ENCODE measurements around the gene GJC2.

DNA sequence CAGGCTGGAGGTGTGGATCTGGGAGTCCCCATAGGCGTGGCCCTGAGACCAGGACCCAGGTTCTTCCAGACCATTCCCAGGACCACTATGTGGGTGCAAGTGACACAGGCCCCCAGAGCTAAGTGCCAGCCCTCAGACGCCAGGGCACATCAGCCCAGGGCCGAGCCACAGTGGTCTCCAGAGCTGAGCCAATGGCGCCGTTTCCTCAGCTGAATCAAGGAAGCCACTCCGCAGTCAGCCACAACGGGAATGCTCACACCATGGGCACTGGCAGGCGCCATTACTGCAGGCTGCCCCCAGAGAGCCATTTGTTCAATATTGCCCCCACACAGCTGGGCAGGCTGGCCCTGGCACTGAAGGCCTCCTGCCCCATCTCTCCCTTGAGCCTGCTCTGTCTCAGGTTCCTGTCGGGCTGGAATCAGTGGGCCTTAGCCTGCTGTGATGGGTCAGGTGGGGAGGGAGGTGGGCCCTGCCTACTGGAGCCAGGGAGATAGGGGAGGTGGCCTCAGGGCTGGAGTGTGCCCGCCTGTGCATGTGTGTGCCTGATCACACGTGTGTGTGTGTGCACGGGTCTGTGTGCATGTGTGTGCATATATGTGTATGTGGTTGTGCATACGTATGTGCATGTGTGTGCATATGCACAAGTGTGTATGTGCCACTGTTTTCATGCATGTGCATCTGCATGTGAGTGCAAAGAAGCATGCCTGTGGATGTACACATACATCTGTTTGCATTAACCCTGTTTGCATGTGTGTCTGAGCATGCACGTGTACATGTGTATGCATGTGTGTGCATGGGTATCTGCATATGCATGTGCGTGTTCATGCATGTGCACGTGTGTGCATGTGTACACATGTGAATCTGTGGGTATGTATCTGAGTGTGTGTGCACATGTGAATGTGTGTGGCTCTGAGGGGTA is 6.1 kb downstream of the GJC2 start:
- no peak for TF ChIP-seq CTCF (conservative IDR thresholded peaks at IDR 0.05; ENCODE audit: low read length)
- TF ChIP-seq EZH2phosphoT487 (IDR thresholded peaks at IDR 0.05; ENCODE audit: borderline replicate concordance), result no peak
